Panc1 (cell line): ENCODE data around the gene CYB5R4. TPM values are rescaled to one million over a fixed set of nuclear protein-coding genes. Genes with fewer than 3 reads are reported as not detected.

Experiments
- ATAC-seq: fragments of 200-7000 bp; cut with Tn5 transposase; 2 replicates; pipeline ENCODE4 v1.9.1; 2020; ENCODE audit warnings: mild to moderate bottlenecking, moderate library complexity
- BruUV-seq: library from RNA; stranded (reverse); fragments of 400-500 nt; replicated peaks from 2 replicates; lab custom pipeline; 2021; lab: Mats Ljungman, UMichigan
- CTCF ChIA-PET: fragments of 300-600 bp; sonication (Branson Sonifier 250); formaldehyde crosslinking; loops from one replicate; lab custom pipeline; 2022; ENCODE audit warnings: antibody characterized with exemption; lab: Charles Lee
- POLR2A ChIA-PET: fragments of 300-600 bp; sonication (Branson Sonifier 250); formaldehyde crosslinking; loops from one replicate; lab custom pipeline; 2022; ENCODE audit warnings: antibody characterized with exemption; lab: Charles Lee
- DNase-seq: peaks from one replicate; pipeline ENCODE4 v3.0.0-alpha.2; 2010; ENCODE audit warnings: low read depth, low spot score
- H3K27ac ChIP-seq: 2 replicates; pipeline ENCODE4 v1.5.1; 2011; ENCODE audit warnings: mild to moderate bottlenecking, low read length, inconsistent platforms
- H3K27me3 ChIP-seq: fragments of 200-500 bp; sonication (Bioruptor generic); 2 replicates; pipeline ENCODE4 v1.6.0; 2014; ENCODE audit warnings: low read length, inconsistent platforms; ENCODE audit not compliant: control insufficient read depth, insufficient read depth
- H3K36me3 ChIP-seq: fragments of 200-500 bp; sonication (Bioruptor generic); 2 replicates; pipeline ENCODE4 v1.5.1; 2014; ENCODE audit warnings: inconsistent platforms, mild to moderate bottlenecking, low read length, moderate library complexity; ENCODE audit not compliant: control insufficient read depth, insufficient read depth
- H3K4me1 ChIP-seq: 2 replicates; pipeline ENCODE4 v1.5.1; 2011; ENCODE audit warnings: inconsistent platforms, mild to moderate bottlenecking, low read length, moderate library complexity; ENCODE audit not compliant: control insufficient read depth, insufficient read depth
- H3K4me3 ChIP-seq, 2 experiments: 2 replicates each; pipeline ENCODE4 v1.5.1; 2011 to 2012; ENCODE audit warnings: low read depth in 2 of 2, low read length in 2 of 2, mild to moderate bottlenecking in 2 of 2, inconsistent platforms in 1 of 2, moderate library complexity in 1 of 2
- H3K9me3 ChIP-seq: fragments of 200-500 bp; sonication (Bioruptor generic); 2 replicates; pipeline ENCODE4 v1.5.1; 2014; ENCODE audit warnings: low read depth, mild to moderate bottlenecking, inconsistent platforms, low read length, moderate library complexity; ENCODE audit not compliant: control insufficient read depth, insufficient read depth
- POLR2AphosphoS5 ChIP-seq: IDR thresholded peaks from 2 replicates; pipeline ENCODE4 v1.6.1; 2012; ENCODE audit warnings: mild to moderate bottlenecking, low read depth, low read length, moderate library complexity
- SIN3A ChIP-seq: IDR thresholded peaks from 2 replicates; pipeline ENCODE4 v1.6.1; 2012; ENCODE audit warnings: low read depth, mild to moderate bottlenecking, low read length, moderate library complexity, borderline replicate concordance; ENCODE audit not compliant: insufficient read depth
- TCF7L2 ChIP-seq: IDR thresholded peaks from 2 replicates; pipeline ENCODE4 v1.6.1; 2011; ENCODE audit warnings: mild to moderate bottlenecking, low read depth, low read length, inconsistent platforms
- in situ Hi-C: cut with HindIII; loops from 2 replicates; pipeline ENCODE4 v1.10.0; 2016; ENCODE audit warnings: low sequenced_read_pairs, low pct_unique_long_range_greater_than_20kb
- intact Hi-C: fragments of 100-400 bp; cut with micrococcal nuclease; formaldehyde crosslinking; loops from one replicate; pipeline ENCODE4 v1.10.0; 2022; ENCODE audit not compliant: unreplicated experiment
- total RNA-seq: library from RNA; stranded (reverse); gene quantifications from one replicate; pipeline ENCODE4 v1.2.1, GENCODE V29; 2021; ENCODE audit not compliant: unreplicated experiment
- TF ChIP-seq, protein P1 (sequence below): fragments of 450-650 bp; IDR thresholded peaks from 2 replicates; pipeline ENCODE4 v1.5.1; 2017; ENCODE audit warnings: mild to moderate bottlenecking
- TF ChIP-seq, protein P2 (sequence below), 2 experiments: IDR thresholded peaks; 2 replicates each; pipeline ENCODE4 v1.6.1; 2011 to 2012; ENCODE audit warnings: low read depth in 2 of 2, control low read depth in 1 of 2, low read length in 1 of 2, mild to moderate bottlenecking in 1 of 2, moderate library complexity in 1 of 2; ENCODE audit not compliant: insufficient read depth in 1 of 2

CYB5R4 gene
- total RNA-seq, 1 experiment from 2014 or later = 31.7 TPM

DNA sequence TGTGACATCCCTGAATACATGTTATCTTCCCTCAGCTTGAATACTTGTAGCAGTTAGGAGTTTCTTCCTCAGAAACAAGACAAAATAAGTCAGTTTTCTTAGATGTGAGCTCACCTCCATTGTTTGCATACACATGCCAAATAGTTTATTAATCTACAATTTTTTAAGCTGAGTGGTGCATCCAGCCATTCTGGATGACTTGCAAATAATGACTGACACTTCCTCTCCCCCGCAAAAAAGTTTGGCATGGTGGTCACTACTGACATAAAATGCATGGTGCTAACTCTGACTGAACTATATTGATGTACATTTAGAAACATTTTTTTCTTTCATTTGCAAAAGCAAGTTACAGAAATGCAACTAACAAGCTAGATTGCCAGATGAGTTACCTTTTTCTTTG lies 55.5 kb downstream of the CYB5R4 start:
- TF ChIP-seq, protein P1, sequence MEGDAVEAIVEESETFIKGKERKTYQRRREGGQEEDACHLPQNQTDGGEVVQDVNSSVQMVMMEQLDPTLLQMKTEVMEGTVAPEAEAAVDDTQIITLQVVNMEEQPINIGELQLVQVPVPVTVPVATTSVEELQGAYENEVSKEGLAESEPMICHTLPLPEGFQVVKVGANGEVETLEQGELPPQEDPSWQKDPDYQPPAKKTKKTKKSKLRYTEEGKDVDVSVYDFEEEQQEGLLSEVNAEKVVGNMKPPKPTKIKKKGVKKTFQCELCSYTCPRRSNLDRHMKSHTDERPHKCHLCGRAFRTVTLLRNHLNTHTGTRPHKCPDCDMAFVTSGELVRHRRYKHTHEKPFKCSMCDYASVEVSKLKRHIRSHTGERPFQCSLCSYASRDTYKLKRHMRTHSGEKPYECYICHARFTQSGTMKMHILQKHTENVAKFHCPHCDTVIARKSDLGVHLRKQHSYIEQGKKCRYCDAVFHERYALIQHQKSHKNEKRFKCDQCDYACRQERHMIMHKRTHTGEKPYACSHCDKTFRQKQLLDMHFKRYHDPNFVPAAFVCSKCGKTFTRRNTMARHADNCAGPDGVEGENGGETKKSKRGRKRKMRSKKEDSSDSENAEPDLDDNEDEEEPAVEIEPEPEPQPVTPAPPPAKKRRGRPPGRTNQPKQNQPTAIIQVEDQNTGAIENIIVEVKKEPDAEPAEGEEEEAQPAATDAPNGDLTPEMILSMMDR = no peak
- no peaks in the 10 kb centered on the region for H3K36me3 ChIP-seq
- no TSS peak for BruUV-seq
- no peaks in the 10 kb centered on the region for H3K27me3 ChIP-seq
- H3K4me3 ChIP-seq = no peak overlapping the region
- DNase-seq (no peak), ATAC-seq (no peak)
- H3K9me3 ChIP-seq = no peaks in the 10 kb centered on the region
- H3K4me1 ChIP-seq = no peaks in the 10 kb centered on the region; the same call in 1 of the 2 replicates
- in situ Hi-C loops = no loop called here
- intact Hi-C loops = no loop called here
- no peak overlapping the region for H3K27ac ChIP-seq
- CTCF ChIA-PET = no interaction called here
- POLR2A ChIA-PET = no interaction called here

DNA sequence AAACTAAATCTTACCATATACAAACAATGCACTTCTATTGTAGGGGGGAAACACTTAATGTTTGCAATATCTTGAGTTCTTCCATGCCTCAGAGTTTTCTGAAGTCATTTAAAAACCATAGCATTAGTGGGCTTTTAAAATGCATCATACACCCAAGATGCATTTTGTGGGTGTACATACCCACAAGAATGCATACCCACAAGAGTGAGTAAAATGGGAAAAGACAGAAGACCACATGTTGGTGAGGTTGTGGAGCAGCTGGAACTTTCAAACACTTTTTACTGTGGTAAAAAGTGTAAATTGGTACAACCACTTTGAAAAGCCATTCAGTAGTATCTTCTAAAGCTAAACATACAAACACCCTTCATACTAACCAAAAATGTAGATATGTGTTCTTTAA lies 57.5 kb downstream of the CYB5R4 start:
- ChIA-PET CTCF (no interaction called here), POLR2A (no interaction called here)
- Histone ChIP-seq H3K27ac (no peak overlapping the region), H3K27me3 (no peaks in the 10 kb centered on the region), H3K9me3 (no peaks in the 10 kb centered on the region), H3K4me3 (no peak overlapping the region), H3K4me1 (no peaks in the 10 kb centered on the region), H3K36me3 (no peaks in the 10 kb centered on the region)
- intact Hi-C loops (no loop called here), in situ Hi-C loops (no loop called here)
- BruUV-seq = no TSS peak
- no peak for DNase-seq
- ATAC-seq = no peak
- TF ChIP-seq SIN3A (no peak), POLR2AphosphoS5 (no peak), TCF7L2 (no peak)
- TF ChIP-seq, protein P2, sequence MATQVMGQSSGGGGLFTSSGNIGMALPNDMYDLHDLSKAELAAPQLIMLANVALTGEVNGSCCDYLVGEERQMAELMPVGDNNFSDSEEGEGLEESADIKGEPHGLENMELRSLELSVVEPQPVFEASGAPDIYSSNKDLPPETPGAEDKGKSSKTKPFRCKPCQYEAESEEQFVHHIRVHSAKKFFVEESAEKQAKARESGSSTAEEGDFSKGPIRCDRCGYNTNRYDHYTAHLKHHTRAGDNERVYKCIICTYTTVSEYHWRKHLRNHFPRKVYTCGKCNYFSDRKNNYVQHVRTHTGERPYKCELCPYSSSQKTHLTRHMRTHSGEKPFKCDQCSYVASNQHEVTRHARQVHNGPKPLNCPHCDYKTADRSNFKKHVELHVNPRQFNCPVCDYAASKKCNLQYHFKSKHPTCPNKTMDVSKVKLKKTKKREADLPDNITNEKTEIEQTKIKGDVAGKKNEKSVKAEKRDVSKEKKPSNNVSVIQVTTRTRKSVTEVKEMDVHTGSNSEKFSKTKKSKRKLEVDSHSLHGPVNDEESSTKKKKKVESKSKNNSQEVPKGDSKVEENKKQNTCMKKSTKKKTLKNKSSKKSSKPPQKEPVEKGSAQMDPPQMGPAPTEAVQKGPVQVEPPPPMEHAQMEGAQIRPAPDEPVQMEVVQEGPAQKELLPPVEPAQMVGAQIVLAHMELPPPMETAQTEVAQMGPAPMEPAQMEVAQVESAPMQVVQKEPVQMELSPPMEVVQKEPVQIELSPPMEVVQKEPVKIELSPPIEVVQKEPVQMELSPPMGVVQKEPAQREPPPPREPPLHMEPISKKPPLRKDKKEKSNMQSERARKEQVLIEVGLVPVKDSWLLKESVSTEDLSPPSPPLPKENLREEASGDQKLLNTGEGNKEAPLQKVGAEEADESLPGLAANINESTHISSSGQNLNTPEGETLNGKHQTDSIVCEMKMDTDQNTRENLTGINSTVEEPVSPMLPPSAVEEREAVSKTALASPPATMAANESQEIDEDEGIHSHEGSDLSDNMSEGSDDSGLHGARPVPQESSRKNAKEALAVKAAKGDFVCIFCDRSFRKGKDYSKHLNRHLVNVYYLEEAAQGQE (IDR thresholded peaks at IDR 0.05; ENCODE audit: insufficient read depth in 1 of 2, low read depth in 2 of 2, low read length in 1 of 2) = no peak
- TF ChIP-seq, protein P1 = no peak

DNA sequence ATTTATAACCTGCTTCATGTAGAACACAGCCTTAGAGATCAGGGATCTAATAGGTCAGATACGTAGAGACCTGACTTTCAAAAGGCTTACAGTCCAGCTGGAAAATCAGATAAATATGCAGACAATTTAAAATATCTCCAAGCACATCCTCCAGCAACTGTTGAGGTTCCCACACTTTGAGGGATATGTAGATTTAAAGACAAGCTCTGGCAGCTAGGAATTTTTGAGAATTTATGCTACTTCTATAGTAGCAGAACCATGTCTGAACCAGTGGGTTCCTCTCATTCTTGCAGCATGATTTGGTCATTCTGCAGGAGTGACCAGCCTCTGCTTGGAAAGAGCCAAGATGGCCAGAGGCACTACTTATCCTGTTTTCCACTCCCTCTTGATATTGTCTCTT lies 60.5 kb downstream of the CYB5R4 start:
- H3K27me3 ChIP-seq = no peaks in the 10 kb centered on the region
- H3K9me3 ChIP-seq = no peaks in the 10 kb centered on the region
- TF ChIP-seq, protein P1 = no peak
- TF ChIP-seq TCF7L2 (no peak), POLR2AphosphoS5 (no peak), SIN3A (no peak)
- TF ChIP-seq, protein P2 (IDR thresholded peaks at IDR 0.05; ENCODE audit: insufficient read depth in 1 of 2, low read depth in 2 of 2, low read length in 1 of 2) = no peak
- H3K4me1 ChIP-seq = no peaks in the 10 kb centered on the region
- no peak overlapping the region for H3K4me3 ChIP-seq
- ChIA-PET POLR2A (no interaction called here), CTCF (no interaction called here)
- no peak overlapping the region for H3K27ac ChIP-seq
- BruUV-seq = no TSS peak
- H3K36me3 ChIP-seq = no peaks in the 10 kb centered on the region
- in situ Hi-C loops = no loop called here
- intact Hi-C loops = no loop called here
- no peak for ATAC-seq
- DNase-seq = no peak
